ENCODE results near the gene SHB. TPM values are rescaled to one million over a fixed set of nuclear protein-coding genes. Genes with fewer than 3 reads are reported as not detected.

The SHB gene
- total RNA-seq, 4 donors from 2014 or later = 27.6 to 42.6 (median 34.5) TPM

- intact Hi-C loops (cut with DNase I; ENCODE audit: low total_unique reads) = no loop called here
- no peak for DNase-seq (ENCODE audit: low spot score in 2 of 2)
- no peak overlapping the region for H3K4me3 ChIP-seq (ENCODE audit: low read depth, poor library complexity, severe bottlenecking)
- no peak for TF ChIP-seq POLR2A (IDR thresholded peaks at IDR 0.05)
- whole genome bisulfite sequencing, 2 donors = 71 to 86% methylated on average over 8 of the region's 8 CpGs
Observed at GRCh38 chr9:38003230-38003629, 65.8 kb downstream of the SHB start.

GRCh38 chr9:38001430-38001829, 67.6 kb downstream of the SHB start:
- no peak for DNase-seq (ENCODE audit: low spot score in 2 of 2)
- H3K4me3 ChIP-seq (ENCODE audit: low read depth, poor library complexity, severe bottlenecking) = no peak overlapping the region
- intact Hi-C loops (cut with DNase I; ENCODE audit: low total_unique reads) = no loop called here
- 93 to 95% methylated on average over 7 of the region's 7 CpGs for WGBS, 2 donors
- TF ChIP-seq CTCF (IDR thresholded peaks at IDR 0.05) (no peak), POLR2A (IDR thresholded peaks at IDR 0.05) (no peak)

GRCh38 chr9:38000735-38001134, 68.3 kb downstream of the SHB start:
- H3K4me3 ChIP-seq (ENCODE audit: low read depth, poor library complexity, severe bottlenecking) = no peak overlapping the region
- no peak for DNase-seq (ENCODE audit: low spot score in 2 of 2)
- intact Hi-C loops (cut with DNase I; ENCODE audit: low total_unique reads) = no loop called here
- TF ChIP-seq POLR2A (IDR thresholded peaks at IDR 0.05) = no peak
- TF ChIP-seq CTCF (IDR thresholded peaks at IDR 0.05) = no peak
- WGBS, 2 donors = 86 to 93% methylated on average over 5 of the region's 5 CpGs

GRCh38 chr9:38000332-38000731, 68.7 kb downstream of the SHB start:
- no peak for DNase-seq (ENCODE audit: low spot score in 2 of 2)
- intact Hi-C loops (cut with DNase I; ENCODE audit: low total_unique reads) = no loop called here
- H3K4me3 ChIP-seq (ENCODE audit: low read depth, poor library complexity, severe bottlenecking) = no peak overlapping the region
- WGBS, 2 donors = 94 to 97% methylated on average over 9 of the region's 9 CpGs
- TF ChIP-seq CTCF (IDR thresholded peaks at IDR 0.05) (no peak), POLR2A (IDR thresholded peaks at IDR 0.05) (no peak)

GRCh38 chr9:37999588-38000189, 69.3 kb downstream of the SHB start:
- WGBS, 2 donors = 87 to 89% methylated on average over 11 of the region's 11 CpGs
- TF ChIP-seq CTCF (IDR thresholded peaks at IDR 0.05) = no peak
- no peak for TF ChIP-seq POLR2A (IDR thresholded peaks at IDR 0.05)
- DNase-seq (ENCODE audit: low spot score in 2 of 2) = no peak
- H3K4me3 ChIP-seq (ENCODE audit: low read depth, poor library complexity, severe bottlenecking) = no peak overlapping the region
- intact Hi-C loops (cut with DNase I; ENCODE audit: low total_unique reads) = no loop called here

GRCh38 chr9:37998881-37999587, 70.0 kb downstream of the SHB start:
- no peak for DNase-seq (ENCODE audit: low spot score in 2 of 2)
- intact Hi-C loops (cut with DNase I; ENCODE audit: low total_unique reads) = no loop called here
- TF ChIP-seq CTCF (IDR thresholded peaks at IDR 0.05) (no peak), POLR2A (IDR thresholded peaks at IDR 0.05) (no peak)
- WGBS, 2 donors = 78 to 82% methylated on average over 5 of the region's 5 CpGs
- no peak overlapping the region for H3K4me3 ChIP-seq (ENCODE audit: low read depth, poor library complexity, severe bottlenecking)

All from lower leg skin (tissue), 4 donors.